Urothelium cell line (cell line): Measurements from ENCODE around the gene CDKL2.
"Not testable (repeated sequence)": the region's sequence is repeated elsewhere in the genome, so short reads cannot be mapped to it uniquely, and the experiment has no call there.

Experiments
- DNase-seq: peaks from one replicate; pipeline ENCODE4 v3.0.0; 2011; ENCODE audit warnings: low spot score, mixed read lengths
- FAIRE-seq: peaks from 2 replicates; lab custom pipeline; 2011; peaks lifted over from hg19 to GRCh38; lab: Jason Lieb, UNC

The CDKL2 gene

DNA sequence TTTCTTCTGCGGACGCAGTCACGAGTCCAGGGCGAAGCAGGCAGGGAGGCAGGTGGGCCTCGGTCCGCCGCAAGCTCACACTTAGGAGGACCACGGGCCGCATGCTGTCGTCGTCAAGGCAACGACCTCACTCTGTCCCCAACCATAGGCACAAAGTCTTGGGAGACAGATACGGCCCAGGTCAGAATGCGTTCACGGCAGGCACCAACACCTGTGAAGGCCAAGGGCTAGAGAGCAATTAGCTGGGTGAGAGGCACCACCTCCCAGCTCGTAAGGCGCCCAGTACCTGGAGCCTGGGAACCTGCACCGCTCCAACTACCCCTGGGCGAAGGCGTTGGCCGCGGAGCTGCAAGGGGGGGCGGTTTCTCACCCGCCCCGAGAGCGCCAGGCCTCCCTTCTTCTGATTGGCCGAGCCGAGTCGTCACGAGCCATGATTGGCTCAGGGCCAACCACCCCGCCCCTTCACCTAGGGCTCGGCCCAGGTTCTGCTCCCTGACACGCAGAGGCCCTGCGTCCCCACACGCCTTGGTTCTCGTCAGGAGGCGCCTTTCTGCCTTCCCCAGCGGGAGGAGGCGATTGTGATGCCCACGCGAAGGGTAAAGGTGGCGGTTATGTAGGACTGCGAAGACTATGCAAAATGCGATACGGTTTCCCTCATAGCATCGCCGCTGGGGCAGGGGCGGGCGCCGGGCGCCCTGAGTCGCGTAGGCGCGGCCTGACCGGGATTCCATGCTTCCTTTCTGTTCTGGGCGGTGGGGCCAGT is at the start of gene CDKL2:
Gene CDKL2 (minus strand): TSS at position 355 of the 763 bp plus-strand sequence. CDS start 4,540 bp downstream, outside the sequence.
- DNase-seq (peak; percentile 73), FAIRE-seq (peak; percentile 23)

DNA sequence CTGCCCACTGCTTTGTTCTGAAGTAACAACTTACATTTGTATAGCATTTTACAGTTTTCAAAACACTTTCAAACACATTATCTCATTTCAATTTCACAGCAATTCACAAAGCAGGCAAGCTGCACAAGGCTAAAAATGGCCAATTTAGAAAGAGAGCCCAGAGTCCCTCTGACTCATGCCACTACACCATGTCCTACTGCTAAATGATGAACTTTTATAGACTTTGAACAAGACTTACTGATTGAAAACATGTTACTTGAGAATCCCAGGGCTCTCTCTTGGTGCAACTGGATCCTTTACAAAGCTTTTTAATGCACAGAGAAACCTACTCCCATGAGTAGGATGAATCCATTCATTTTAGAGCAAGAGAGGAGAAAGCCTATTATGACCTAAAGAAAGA is 48.6 kb upstream of the CDKL2 start:
- FAIRE-seq (no peak), DNase-seq (no peak)

DNA sequence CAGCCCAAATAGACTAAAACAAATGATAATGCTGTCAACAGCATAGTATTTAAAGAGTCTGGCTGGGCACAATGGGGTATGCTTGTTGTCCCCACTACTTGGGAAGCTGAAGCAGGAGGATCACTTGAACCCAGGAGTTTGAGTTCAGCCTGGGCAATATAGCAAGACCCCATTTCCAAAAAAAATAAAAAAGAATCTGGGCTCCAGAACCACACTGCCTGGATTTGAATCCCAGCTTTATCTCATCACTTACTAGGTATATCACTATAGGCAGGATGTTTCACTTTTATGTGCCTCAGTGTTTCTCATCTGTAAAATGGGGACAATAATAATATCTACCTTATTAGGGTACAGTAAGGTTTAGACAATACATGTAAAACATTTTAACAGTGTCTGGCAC is 48.1 kb upstream of the CDKL2 start:
- FAIRE-seq = no peak
- no peak for DNase-seq

DNA sequence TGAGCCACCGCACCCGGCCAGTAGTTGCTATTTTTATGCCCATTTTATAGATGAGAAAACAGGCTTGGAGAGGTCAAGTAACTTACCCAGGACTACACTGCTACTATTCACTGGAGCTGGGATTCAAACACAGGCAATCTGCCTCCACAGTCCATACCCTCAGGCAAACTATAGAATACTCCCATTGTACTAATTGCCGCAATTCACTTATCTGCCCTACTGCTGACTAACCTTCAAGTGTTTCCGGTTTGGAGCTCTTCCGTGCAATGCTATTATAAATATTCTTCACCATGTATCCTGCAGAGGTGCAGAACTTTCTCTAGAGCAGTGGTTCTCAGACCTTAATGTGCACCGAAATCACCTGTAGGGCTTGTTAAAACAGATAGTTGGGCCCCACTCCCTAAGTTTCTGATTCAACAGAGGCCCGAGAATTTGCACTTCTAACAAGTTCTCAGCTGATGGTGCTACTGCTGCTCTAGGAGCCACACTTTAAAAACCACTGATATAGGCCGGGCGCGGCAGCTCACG is 44.7 kb upstream of the CDKL2 start:
- no peak for FAIRE-seq

DNA sequence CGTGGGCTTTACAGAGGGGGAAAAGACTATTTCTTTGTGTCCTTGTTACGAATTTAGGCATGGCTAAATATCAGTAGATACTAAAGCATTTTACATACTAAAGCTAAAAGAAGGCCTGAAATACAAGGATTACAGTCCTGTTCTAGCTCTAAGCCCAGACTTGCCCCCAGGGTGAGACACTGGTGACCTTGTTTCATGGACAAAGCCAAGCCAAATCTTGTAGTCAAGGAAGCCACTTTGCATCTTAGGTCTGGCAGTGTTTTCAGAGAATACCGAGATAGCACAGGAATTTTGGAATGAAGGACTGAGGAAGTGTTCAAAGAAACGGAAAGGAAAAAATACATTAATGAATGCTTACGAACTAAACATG is 43.6 kb upstream of the CDKL2 start:
- no peak for DNase-seq
- no peak for FAIRE-seq

More for the DNA sequence above, 44.7 kb upstream of the CDKL2 start:
- no peak for DNase-seq

DNA sequence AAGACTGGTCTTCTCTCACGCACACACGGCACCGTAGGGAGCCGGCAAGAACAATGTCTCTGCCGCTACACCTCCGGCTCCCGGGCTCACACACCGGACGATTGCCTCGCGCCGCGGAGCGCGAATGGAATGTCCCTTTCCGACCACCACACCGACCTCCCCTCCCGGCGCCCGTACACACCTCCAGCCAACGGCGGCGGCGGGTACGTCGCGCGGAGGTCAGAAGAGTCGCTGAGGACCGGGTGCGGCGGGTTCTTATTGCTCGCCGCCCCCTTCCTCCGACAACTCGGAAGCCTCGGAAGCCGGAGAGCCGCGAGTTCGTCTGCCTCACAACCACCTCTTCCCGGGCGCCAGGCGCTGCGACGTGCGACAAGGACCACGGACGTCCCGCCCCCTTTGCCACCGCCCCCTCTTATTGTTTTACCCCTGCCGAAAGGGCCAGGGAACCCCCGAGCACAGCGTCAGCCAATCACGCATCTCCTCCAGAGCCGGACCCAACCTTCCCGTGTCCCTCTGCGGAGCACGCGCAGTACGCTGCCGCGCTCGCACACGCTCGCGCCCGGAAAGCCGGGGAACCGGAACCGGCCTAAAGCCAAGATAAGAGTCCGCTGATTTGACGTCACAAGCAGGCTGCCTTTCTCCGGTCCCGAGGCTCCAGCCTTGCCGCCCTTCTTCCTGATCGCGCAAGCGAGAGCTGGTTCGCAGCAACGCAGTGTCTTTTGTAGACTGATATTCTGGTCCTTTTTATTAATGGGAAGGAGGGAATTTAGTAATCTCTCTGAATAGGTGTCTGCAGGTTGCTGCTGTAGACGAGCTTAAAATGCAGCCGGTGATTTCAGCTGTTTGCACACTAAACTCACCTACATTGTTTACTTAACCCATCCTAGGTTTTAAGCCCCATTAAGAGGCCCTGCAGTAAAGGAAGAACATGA is 43.0 kb upstream of the CDKL2 start, which contains the start of gene G3BP2:
Gene G3BP2 (minus strand): TSS at position 385 of the 932 bp plus-strand sequence. CDS start 11,386 bp downstream, outside the sequence.
- FAIRE-seq = peak; percentile 48

DNA sequence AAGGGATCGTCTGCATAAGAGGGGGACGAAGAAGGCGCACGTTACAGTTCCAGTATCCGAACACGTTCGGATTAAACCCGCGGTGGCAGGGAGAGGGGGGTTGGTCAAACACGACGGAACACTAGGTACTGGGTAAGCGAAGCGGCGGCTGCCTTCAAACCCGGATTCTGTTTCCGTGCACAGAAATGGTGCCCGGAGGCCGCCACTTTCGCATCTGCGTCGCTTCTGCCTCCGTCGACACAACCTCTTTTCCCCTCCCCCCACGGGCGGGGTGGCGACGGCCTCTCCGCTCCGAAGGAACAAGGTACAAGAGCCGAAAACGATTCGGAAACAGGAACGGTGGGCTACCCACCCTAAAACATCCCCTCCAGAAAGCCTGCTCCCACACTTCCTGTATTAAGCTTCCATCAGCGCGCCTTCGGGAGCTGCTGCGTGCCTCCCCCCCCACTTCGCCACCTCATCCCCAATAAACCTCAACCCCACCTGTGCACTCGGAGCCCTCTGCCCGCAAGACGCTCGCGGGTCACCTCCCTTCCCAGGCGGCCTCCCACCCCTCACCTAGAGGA is 42.2 kb upstream of the CDKL2 start:
- no peak for FAIRE-seq

More for the DNA sequence above, 43.0 kb upstream of the CDKL2 start, which contains the start of gene G3BP2:
- DNase-seq = peak; percentile 98

DNA sequence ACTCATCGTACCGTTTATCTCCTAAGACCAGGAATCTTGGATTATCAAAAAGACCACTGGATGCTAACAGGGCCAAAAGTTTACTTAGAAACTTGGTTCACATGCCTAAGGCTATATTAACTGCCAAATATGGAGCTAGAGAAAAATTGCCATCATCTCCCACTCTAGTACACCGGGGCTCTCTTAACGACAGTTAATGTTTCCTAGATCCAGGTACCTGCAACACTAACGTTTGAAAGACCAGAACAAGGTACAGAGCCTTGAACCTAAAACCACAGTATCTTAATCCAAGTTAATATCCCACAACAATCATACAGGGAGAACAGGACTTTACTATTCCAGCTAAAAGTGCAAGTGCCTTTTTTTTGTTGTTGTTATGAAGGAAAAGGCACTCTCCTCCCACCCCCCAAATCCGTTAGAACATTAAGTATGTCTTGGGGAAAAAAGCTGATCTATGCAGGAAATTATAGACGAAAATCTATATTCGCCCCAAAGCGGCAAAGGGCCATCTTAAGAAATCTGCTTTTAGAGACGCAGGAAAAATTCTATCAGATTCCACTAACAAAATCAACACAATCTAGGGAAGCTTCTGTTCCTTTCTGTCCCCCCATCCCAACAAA is 41.6 kb upstream of the CDKL2 start:
- FAIRE-seq (no peak), DNase-seq (no peak)

More for the DNA sequence above, 42.2 kb upstream of the CDKL2 start:
- DNase-seq = peak; percentile 50

DNA sequence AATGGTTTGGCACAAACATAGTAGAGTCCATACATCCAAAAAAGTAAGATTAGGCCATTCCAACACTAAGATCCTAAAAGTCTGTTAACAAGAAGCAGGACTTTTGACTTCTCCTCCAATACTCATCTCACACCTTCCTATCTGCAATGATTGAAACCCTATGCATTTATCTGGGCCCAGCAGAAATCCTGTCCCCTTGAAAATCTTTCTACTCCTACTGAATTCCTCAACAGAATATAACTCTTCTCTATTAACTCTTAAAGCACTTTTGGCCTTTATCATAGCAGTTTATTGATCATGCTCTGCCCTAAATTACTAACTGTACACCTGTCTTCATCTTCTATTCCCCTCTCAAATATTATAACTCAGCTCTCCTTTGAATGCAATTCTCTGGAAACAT is 38.3 kb upstream of the CDKL2 start:
- DNase-seq (no peak), FAIRE-seq (no peak)

DNA sequence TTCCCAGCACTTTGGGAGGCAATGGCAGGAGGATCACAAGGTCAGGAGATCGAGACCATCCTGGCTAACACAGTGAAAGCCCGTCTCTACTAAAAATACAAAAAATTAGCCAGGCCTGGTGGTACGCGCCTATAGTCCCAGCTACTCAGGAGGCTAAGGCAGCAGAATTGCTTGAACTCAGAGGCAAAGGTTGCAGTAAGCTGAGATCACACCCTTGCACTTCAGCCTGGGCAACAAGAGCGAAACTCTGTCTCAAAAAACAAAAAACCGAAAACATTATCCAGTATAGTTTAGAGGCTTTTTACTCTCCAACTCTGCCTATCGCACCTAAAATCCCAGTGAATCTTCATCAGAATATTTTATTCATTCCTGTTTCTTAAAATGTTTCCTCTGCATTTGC is 37.3 kb upstream of the CDKL2 start:
- FAIRE-seq, DNase-seq: not testable (repeated sequence)

DNA sequence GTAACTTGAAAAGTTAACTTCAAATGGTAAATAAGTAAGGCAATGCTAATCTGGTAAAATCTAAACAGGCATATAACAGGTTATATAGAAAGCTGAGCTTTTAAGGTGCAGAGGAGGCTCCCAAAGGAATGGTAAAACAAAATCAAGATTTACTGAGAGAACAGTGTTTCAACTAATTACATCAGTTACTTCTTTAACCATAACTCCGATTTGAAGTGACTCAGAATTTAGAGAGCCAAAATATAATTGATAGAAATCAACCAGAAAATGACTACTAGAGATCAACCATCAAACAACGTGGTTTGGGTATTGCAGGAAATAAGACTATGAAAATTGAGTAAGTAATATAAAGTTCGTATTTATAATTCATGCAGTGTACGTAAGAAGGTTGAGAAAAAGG is 36.0 kb upstream of the CDKL2 start:
- FAIRE-seq = no peak
- no peak for DNase-seq

DNA sequence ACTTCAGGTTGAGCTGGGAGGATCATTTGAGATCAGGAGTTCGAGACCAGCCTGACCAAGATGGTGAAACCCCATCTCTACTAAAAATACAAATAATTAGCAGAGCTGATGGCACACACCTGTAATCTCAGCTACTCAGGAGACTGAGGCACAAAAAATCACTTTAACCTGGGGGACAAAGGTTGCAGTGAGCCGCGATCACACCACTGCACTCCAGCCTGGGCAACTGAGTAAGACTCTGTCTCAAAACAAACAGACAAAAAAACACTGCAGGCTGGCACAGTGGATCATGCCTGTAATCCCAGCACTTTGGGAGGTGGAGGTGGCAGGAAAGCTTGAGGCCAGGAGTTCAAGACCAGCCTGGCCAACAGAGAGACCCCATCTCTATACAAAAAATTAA is 34.3 kb upstream of the CDKL2 start:
- FAIRE-seq, DNase-seq: not testable (repeated sequence)

DNA sequence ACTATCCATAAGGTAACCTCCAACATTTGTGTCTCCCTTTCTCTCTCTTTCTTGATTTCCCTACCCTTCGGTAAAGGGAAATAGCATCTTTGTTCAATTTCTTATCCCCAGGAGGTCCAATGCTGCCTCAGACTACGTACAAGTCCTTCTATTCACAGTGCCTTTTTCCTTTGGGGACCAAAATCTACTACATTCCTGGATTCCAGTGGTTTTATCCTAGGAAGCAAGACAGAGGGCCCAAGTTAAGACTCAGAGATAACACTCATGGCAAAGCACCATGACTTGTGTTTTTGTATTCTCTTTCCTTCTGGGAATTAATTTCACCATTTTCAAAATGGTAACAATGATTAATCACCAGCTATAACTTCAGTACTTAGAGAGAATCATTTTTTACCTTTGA is 32.3 kb upstream of the CDKL2 start:
- FAIRE-seq (no peak), DNase-seq (no peak)

DNA sequence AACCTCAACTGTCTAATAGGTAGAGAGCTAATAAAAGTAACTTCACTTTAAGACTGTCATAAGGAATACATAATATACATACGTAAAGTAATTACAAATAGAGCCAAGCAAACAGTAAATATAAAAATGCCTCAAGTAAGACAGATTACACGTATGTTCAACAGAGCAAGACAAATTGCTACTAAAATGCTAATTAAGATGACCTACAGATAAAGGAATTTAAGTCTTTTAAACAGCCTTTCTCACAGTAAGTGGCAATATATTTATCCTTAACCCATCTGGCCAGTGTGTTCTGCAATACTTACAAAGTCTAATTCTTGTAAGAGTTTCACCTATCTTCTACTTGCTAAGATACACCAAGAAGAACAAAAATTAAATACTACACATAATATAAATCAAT is 30.2 kb upstream of the CDKL2 start:
- no peak for FAIRE-seq
- no peak for DNase-seq

DNA sequence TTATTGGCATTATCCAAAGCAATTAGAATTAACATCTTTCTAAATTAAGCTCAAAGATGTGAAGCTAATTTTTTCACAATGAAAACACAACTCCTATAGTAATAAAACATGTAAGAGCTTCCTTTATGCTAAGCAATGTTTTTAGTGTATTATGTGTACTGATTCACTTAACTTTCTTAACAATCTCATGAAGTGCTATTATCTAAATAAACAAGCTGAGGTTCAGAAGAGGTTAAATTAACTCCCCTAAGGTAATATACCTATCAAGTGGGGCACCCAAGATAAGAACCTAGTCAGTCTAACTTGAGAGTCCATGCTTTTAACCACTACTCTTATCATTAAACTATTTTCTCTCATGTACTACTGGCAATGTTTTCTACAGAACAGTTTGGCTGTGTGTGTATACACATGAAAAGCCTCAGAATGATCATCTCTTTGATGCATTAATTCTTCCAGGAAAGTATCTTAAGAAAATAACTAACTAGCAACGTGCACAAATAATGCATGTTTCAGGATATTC is 29.2 kb upstream of the CDKL2 start:
- no peak for DNase-seq
- FAIRE-seq = no peak

DNA sequence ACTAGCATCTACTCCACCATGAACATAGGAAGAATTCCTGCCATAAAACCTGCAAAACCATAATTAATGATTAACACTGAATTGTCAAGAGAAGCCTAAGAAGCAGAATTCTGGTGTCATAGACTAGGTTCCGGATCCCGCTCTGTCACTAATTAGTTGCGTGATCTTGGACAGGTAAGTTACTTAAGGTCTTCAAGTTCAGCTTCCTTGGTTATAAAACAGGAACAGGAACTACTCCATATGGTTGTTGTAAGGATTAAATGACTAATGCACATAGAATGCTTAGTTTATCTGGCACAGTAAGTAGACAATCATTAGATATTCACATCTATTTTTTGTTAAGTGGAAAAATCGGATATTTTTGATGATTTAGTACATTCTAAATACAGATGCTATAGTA is 28.5 kb upstream of the CDKL2 start:
- DNase-seq = no peak
- FAIRE-seq = no peak

DNA sequence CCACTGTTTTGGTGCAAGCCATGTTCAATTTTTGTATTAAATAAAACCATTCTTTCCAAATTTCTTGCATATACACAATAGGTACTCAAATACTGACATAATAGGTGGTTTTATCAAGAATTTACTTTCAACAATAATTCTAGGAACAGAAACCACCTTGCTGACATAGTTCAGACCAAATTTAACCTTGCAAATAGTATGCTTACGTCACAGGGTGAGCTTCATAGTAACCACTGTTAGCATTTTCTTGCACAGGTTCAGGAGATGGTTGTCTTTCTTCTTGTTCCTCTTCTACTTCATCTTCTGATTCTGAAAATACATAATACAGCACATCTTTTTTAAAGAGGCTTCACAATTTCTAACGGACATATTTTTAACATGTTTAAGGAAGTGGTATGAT is 25.2 kb upstream of the CDKL2 start:
- DNase-seq = no peak
- FAIRE-seq = no peak

DNA sequence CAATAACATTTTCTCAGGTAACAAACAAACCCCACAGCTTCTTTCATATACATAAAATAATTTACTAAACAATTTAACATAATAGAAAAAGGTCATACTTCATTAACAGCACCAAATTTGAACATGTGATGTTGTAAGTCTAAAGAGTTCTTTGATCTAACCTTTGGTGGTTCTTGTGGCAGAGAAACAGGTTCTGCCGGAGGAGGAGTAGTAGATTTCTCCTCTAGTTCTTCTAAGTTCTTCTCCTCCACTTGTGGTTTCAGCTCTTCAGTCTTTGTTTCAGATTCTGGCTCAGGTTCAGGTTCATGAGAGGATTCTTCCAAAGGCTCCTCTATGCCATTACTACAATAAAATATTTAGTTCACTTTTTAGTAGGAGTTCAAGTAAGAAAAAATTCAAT is 24.6 kb upstream of the CDKL2 start:
- no peak for DNase-seq
- no peak for FAIRE-seq

DNA sequence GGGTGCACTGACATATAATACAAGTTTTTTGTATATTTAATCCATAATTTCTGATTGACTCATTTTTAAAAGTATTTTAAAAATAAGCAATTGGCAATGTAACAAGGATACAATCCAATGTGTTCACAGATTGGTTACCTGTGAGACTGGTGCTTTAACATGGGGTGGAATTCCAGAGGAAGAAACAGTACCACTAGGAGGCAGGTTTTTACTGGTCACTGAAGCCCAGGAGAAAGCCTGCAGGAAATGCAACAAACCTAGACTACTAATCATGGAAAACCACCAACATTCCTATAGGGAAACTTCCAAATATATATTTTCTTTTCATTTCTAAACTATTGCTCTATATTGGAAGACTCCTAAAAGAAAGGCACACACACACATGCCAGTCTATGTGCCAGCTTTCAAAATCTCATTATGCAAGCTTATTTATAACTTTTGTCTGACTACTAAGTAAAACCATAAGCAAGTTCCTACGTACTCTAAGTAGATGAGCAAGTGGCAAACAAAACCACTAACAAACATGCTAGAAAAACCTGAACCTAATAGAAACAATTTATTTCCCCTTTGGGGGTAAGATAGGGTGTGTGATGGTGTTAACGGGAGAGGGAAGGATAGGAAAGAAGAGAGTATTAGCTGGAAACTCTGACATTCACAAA is 23.6 kb upstream of the CDKL2 start:
- DNase-seq (no peak), FAIRE-seq (no peak)

DNA sequence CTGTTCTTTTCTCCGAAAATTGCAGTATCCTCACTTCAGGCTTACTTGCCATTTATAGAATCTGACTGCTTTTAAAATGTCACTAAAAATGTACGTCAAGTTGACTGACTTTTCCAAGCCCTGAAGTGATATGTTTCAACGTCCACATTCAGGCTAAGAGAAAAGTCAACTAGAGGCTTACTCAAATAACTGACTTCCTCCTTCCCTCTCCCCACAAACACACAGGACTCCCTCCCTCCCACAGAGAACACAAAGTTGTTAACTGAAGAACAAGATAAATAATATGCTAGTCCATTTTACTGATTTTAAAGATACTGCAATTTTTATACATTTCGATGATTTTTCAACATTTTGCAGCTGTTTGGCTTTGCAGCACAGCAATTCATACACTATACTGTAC is 13.8 kb upstream of the CDKL2 start:
- FAIRE-seq (no peak), DNase-seq (no peak)
